GM23338 (cell line): Measurements from ENCODE around the gene PRDX4. TPM values are rescaled to one million over a fixed set of nuclear protein-coding genes. Genes with fewer than 3 reads are reported as not detected.

ENCODE experiments used
- ATAC-seq: fragments of 200-7000 bp; cut with Tn5 transposase; 3 replicates; pipeline ENCODE4 v1.9.1; 2020
- DNase-seq: peaks from one replicate; pipeline ENCODE4 v3.0.0-alpha.2; 2015; ENCODE audit warnings: low spot score
- H2AFZ ChIP-seq: fragments of 200-600 bp; sonication (generic); 2 replicates; pipeline ENCODE4 v1.8.0; 2016; ENCODE audit warnings: antibody characterized with exemption, mild to moderate bottlenecking, moderate library complexity
- H3F3A ChIP-seq: fragments of 200-600 bp; sonication (generic); replicated peaks from 2 replicates; pipeline ENCODE4 v1.8.0; 2017; ENCODE audit warnings: antibody characterized with exemption, mixed run types, low read depth
- H3K27ac ChIP-seq: fragments of 200-600 bp; sonication (generic); 2 replicates; pipeline ENCODE4 v1.6.1; 2016; ENCODE audit warnings: low read depth
- H3K27me3 ChIP-seq: fragments of 200-600 bp; sonication (generic); 2 replicates; pipeline ENCODE4 v1.8.0; 2016; ENCODE audit warnings: mild to moderate bottlenecking, mixed run types, moderate library complexity; ENCODE audit not compliant: insufficient read depth
- H3K36me3 ChIP-seq: fragments of 200-600 bp; sonication (generic); 2 replicates; pipeline ENCODE4 v1.8.0; 2016; ENCODE audit warnings: mild to moderate bottlenecking; ENCODE audit not compliant: insufficient read depth
- H3K4me1 ChIP-seq: fragments of 200-600 bp; sonication (generic); 2 replicates; pipeline ENCODE4 v1.8.0; 2016; ENCODE audit warnings: mild to moderate bottlenecking, moderate library complexity; ENCODE audit not compliant: insufficient read depth
- H3K4me2 ChIP-seq: fragments of 200-600 bp; sonication (generic); 2 replicates; pipeline ENCODE4 v1.7.1; 2017; ENCODE audit warnings: mixed run types
- H3K4me3 ChIP-seq: fragments of 200-600 bp; sonication (generic); 2 replicates; pipeline ENCODE4 v1.6.1; 2016; ENCODE audit warnings: mixed run types
- H3K79me2 ChIP-seq: fragments of 200-600 bp; sonication (generic); replicated peaks from 2 replicates; pipeline ENCODE4 v1.8.0; 2017; ENCODE audit warnings: mild to moderate bottlenecking; ENCODE audit not compliant: insufficient read depth
- H3K9me2 ChIP-seq: fragments of 200-600 bp; sonication (generic); 2 replicates; pipeline ENCODE4 v1.8.0; 2017; ENCODE audit not compliant: insufficient read depth
- H4K20me1 ChIP-seq: fragments of 200-600 bp; sonication (generic); replicated peaks from 2 replicates; pipeline ENCODE4 v1.8.0; 2017; ENCODE audit warnings: mild to moderate bottlenecking; ENCODE audit not compliant: insufficient read depth
- H3K27ac Mint-ChIP-seq: 2 replicates; pipeline ENCODE4 v1.8.0; 2020; ENCODE audit warnings: inconsistent platforms, mild to moderate bottlenecking, moderate library complexity, mixed read lengths
- H3K27me3 Mint-ChIP-seq: 3 replicates; pipeline ENCODE4 v1.8.0; 2022; ENCODE audit warnings: low read depth, mild to moderate bottlenecking, moderate library complexity, mixed read lengths, inconsistent platforms; ENCODE audit not compliant: insufficient read depth, poor library complexity
- H3K36me3 Mint-ChIP-seq: 3 replicates; pipeline ENCODE4 v1.8.0; 2021; ENCODE audit warnings: low read depth, mild to moderate bottlenecking, inconsistent platforms, moderate library complexity, mixed read lengths
- H3K4me1 Mint-ChIP-seq: 3 replicates; pipeline ENCODE4 v1.8.0; 2020; ENCODE audit warnings: mild to moderate bottlenecking, inconsistent platforms, mixed read lengths
- H3K4me3 Mint-ChIP-seq: 3 replicates; pipeline ENCODE4 v1.8.0; 2021; ENCODE audit warnings: moderate library complexity, mild to moderate bottlenecking, inconsistent platforms, mixed read lengths
- H3K9me3 Mint-ChIP-seq: 3 replicates; pipeline ENCODE4 v1.8.0; 2020; ENCODE audit warnings: moderate library complexity, mild to moderate bottlenecking, inconsistent platforms, mixed read lengths
- CREB1 ChIP-seq: fragments of 250-450 bp; sonication (Bioruptor Pico); IDR thresholded peaks from 2 replicates; pipeline ENCODE4 v1.5.0; 2020; ENCODE audit warnings: low read depth, mild to moderate bottlenecking, moderate library complexity
- EZH2 ChIP-seq: fragments of 200-600 bp; sonication (generic); IDR thresholded peaks from one replicate; pipeline ENCODE4 v1.8.0; 2017; ENCODE audit warnings: antibody characterized with exemption, mild to moderate bottlenecking, low read depth; ENCODE audit not compliant: unreplicated experiment
- EZH2phosphoT487 ChIP-seq: fragments of 200-600 bp; sonication (generic); IDR thresholded peaks from one replicate; pipeline ENCODE4 v1.8.1; 2018; ENCODE audit warnings: antibody characterized with exemption; ENCODE audit not compliant: unreplicated experiment
- JUNB ChIP-seq: IDR thresholded peaks from one replicate; pipeline ENCODE4 v1.6.1; 2016; ENCODE audit warnings: antibody characterized with exemption; ENCODE audit not compliant: unreplicated experiment
- NANOG ChIP-seq: IDR thresholded peaks from 2 replicates; pipeline ENCODE4 v1.6.1; 2016; ENCODE audit warnings: antibody characterized with exemption, borderline replicate concordance
- POLR2AphosphoS5 ChIP-seq: IDR thresholded peaks from 2 replicates; pipeline ENCODE4 v1.6.1; 2016; ENCODE audit warnings: antibody characterized with exemption, low read depth
- REST ChIP-seq: IDR thresholded peaks from one replicate; pipeline ENCODE4 v1.6.1; 2018; ENCODE audit warnings: antibody characterized with exemption; ENCODE audit not compliant: unreplicated experiment
- STAT1 ChIP-seq: IDR thresholded peaks from one replicate; pipeline ENCODE4 v1.6.1; 2016; ENCODE audit warnings: antibody characterized with exemption; ENCODE audit not compliant: unreplicated experiment
- ZNF114 ChIP-seq: fragments of 250-450 bp; sonication (Bioruptor Pico); IDR thresholded peaks from 2 replicates; pipeline ENCODE4 v1.5.0; 2020; ENCODE audit warnings: mild to moderate bottlenecking, moderate library complexity
- ZNF331 ChIP-seq: fragments of 250-450 bp; sonication (Bioruptor Pico); IDR thresholded peaks from 2 replicates; pipeline ENCODE4 v1.5.0; 2020; ENCODE audit warnings: low read depth, mild to moderate bottlenecking, moderate library complexity
- polyA plus RNA-seq: library from polyadenylated mRNA; unstranded; fragments of >200 nt; fragmentation: Nextera tagmentation; extraction: Ambion mirVana; gene quantifications from 2 replicates; pipeline ENCODE4 v1.2.1, GENCODE V29; 2016
- total RNA-seq: library from RNA; depleted of rRNA; stranded (reverse); fragments of >200 nt; shearing (Covaris generic); gene quantifications from 2 replicates; pipeline ENCODE4 v1.2.3, GENCODE V29; 2014
- TF ChIP-seq, protein P1 (sequence below): fragments of 250-450 bp; sonication (Bioruptor Pico); IDR thresholded peaks from 2 replicates; pipeline ENCODE4 v1.5.0; 2020; ENCODE audit warnings: mild to moderate bottlenecking, moderate library complexity
- TF ChIP-seq, protein P2 (sequence below): IDR thresholded peaks from 2 replicates; pipeline ENCODE4 v1.6.1; 2016; ENCODE audit warnings: antibody characterized with exemption

Gene PRDX4
- total and polyA plus RNA-seq, 2 experiments from 2014 or later = 101 to 139 TPM

GRCh38 chrX:23727206-23727605 is 59.9 kb downstream of the PRDX4 start:
- Mint-ChIP-seq H3K27ac (no peak overlapping the region), H3K27me3 (no peaks in the 10 kb centered on the region), H3K9me3 (no peaks in the 10 kb centered on the region; the same call in 2 of the 3 replicates), H3K4me3 (no peak overlapping the region), H3K36me3 (peaks cover 38% of the 10 kb centered on the region), H3K4me1 (no peaks in the 10 kb centered on the region; the same call in 2 of the 3 replicates)
- Histone ChIP-seq H3K4me1 (no peaks in the 10 kb centered on the region), H3K27ac (no peak overlapping the region), H3K27me3 (no peaks in the 10 kb centered on the region), H3K4me2 (no peak overlapping the region), H3F3A (no peaks in the 10 kb centered on the region), H3K36me3 (no peaks in the 10 kb centered on the region), H3K79me2 (no peaks in the 10 kb centered on the region), H3K4me3 (no peak overlapping the region), H3K9me2 (no peaks in the 10 kb centered on the region), H2AFZ (no peak overlapping the region), H4K20me1 (no peaks in the 10 kb centered on the region)
- DNase-seq (no peak), ATAC-seq (no peak)
- TF ChIP-seq ZNF114 (CRISPR knock-in tag) (no peak), JUNB (no peak), POLR2AphosphoS5 (no peak), CREB1 (CRISPR knock-in tag) (no peak), ZNF331 (CRISPR knock-in tag) (no peak), STAT1 (no peak), NANOG (no peak), EZH2phosphoT487 (no peak), REST (no peak), EZH2 (no peak)
- TF ChIP-seq, protein P1, sequence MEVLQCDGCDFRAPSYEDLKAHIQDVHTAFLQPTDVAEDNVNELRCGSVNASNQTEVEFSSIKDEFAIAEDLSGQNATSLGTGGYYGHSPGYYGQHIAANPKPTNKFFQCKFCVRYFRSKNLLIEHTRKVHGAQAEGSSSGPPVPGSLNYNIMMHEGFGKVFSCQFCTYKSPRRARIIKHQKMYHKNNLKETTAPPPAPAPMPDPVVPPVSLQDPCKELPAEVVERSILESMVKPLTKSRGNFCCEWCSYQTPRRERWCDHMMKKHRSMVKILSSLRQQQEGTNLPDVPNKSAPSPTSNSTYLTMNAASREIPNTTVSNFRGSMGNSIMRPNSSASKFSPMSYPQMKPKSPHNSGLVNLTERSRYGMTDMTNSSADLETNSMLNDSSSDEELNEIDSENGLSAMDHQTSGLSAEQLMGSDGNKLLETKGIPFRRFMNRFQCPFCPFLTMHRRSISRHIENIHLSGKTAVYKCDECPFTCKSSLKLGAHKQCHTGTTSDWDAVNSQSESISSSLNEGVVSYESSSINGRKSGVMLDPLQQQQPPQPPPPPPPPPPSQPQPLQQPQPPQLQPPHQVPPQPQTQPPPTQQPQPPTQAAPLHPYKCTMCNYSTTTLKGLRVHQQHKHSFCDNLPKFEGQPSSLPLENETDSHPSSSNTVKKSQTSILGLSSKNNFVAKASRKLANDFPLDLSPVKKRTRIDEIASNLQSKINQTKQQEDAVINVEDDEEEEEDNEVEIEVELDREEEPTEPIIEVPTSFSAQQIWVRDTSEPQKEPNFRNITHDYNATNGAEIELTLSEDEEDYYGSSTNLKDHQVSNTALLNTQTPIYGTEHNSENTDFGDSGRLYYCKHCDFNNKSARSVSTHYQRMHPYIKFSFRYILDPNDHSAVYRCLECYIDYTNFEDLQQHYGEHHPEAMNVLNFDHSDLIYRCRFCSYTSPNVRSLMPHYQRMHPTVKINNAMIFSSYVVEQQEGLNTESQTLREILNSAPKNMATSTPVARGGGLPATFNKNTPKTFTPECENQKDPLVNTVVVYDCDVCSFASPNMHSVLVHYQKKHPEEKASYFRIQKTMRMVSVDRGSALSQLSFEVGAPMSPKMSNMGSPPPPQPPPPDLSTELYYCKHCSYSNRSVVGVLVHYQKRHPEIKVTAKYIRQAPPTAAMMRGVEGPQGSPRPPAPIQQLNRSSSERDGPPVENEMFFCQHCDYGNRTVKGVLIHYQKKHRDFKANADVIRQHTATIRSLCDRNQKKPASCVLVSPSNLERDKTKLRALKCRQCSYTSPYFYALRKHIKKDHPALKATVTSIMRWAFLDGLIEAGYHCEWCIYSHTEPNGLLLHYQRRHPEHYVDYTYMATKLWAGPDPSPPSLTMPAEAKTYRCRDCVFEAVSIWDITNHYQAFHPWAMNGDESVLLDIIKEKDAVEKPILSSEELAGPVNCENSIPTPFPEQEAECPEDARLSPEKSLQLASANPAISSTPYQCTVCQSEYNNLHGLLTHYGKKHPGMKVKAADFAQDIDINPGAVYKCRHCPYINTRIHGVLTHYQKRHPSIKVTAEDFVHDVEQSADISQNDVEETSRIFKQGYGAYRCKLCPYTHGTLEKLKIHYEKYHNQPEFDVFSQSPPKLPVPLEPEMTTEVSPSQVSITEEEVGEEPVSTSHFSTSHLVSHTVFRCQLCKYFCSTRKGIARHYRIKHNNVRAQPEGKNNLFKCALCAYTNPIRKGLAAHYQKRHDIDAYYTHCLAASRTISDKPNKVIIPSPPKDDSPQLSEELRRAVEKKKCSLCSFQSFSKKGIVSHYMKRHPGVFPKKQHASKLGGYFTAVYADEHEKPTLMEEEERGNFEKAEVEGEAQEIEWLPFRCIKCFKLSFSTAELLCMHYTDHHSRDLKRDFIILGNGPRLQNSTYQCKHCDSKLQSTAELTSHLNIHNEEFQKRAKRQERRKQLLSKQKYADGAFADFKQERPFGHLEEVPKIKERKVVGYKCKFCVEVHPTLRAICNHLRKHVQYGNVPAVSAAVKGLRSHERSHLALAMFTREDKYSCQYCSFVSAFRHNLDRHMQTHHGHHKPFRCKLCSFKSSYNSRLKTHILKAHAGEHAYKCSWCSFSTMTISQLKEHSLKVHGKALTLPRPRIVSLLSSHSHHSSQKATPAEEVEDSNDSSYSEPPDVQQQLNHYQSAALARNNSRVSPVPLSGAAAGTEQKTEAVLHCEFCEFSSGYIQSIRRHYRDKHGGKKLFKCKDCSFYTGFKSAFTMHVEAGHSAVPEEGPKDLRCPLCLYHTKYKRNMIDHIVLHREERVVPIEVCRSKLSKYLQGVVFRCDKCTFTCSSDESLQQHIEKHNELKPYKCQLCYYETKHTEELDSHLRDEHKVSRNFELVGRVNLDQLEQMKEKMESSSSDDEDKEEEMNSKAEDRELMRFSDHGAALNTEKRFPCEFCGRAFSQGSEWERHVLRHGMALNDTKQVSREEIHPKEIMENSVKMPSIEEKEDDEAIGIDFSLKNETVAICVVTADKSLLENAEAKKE (CRISPR knock-in tag) = no peak
- TF ChIP-seq, protein P2, sequence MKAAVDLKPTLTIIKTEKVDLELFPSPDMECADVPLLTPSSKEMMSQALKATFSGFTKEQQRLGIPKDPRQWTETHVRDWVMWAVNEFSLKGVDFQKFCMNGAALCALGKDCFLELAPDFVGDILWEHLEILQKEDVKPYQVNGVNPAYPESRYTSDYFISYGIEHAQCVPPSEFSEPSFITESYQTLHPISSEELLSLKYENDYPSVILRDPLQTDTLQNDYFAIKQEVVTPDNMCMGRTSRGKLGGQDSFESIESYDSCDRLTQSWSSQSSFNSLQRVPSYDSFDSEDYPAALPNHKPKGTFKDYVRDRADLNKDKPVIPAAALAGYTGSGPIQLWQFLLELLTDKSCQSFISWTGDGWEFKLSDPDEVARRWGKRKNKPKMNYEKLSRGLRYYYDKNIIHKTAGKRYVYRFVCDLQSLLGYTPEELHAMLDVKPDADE = no peak
